ENCODE results near the gene CFAP77. TPM values are rescaled to one million over a fixed set of nuclear protein-coding genes. Genes with fewer than 3 reads are reported as not detected.
A peak's percentile ranks its signal among the peaks of the same experiment; 100 is the strongest.

The CFAP77 gene
- total and polyA plus RNA-seq, 7 experiments from 2014 or later = not detected

DNA sequence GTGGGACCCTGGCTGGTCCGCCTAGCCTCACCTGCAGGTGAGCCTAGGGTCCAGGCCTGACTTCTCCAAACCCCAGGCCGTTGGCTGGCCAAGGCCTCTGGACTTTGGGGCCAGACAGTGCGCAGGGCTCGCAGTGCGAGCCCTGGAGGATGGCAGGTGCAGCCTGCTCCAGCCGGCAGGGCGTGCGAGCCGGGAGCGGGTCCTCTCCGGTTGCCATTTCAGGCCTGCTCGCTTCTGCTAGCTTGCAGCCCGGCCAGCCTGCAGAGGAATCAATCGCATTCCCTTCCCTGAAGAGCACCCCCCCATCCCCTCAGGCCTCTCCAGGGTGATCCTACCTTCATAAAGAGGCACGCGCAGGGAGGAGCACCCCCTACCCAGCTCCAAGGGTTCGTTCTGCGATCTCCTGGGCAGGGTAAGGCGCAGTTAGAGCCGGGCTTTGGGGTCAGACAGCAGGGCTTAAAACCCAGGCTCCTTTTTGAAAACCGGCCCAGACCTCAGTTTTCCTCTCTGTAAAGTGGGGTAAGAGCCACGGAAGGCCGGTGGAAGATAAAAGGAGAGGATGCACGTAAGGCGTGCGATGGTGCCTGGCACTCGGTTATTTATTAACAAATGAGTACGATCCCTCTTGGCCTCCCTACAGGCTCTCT is 178.6 kb downstream of the CFAP77 start:
- Mint-ChIP-seq H3K27ac (peak overlapping the region in 1 of 9 donors; percentile 33), H3K9me3 (peaks cover 0 to 4% (median 0%) of the 10 kb centered on the region in 11 donors), H3K4me1 (peaks cover 0 to 18% (median 12%) of the 10 kb centered on the region in 7 donors), H3K4me3 (no peak overlapping the region), H3K36me3 (peaks cover 0 to 6% (median 3%) of the 10 kb centered on the region in 5 donors), H3K27me3 (peaks cover 50 to 80% (median 70%) of the 10 kb centered on the region in 5 donors)
- Histone ChIP-seq H3K27ac (ENCODE audit: low read depth, low read length) (no peak overlapping the region), H3K4me3 (ENCODE audit: low read length) (no peak overlapping the region), H3K27me3 (ENCODE audit: control insufficient read depth in 2 of 2, insufficient read depth in 2 of 2, low read length in 2 of 2) (peaks cover 20 to 24% of the 10 kb centered on the region in 2 donors), H3K9me3 (ENCODE audit: control insufficient read depth in 2 of 3, low read length in 3 of 3) (no peaks in the 10 kb centered on the region), H3K36me3 (ENCODE audit: control insufficient read depth in 2 of 3, insufficient read depth in 3 of 3, low read length in 3 of 3) (no peaks in the 10 kb centered on the region), H3K4me1 (ENCODE audit: control insufficient read depth in 2 of 2, insufficient read depth in 2 of 2, low read length in 2 of 2) (no peaks in the 10 kb centered on the region)
- ATAC-seq (no peak), DNase-seq (no peak)
- ChIA-PET POLR2A (no interaction called here), CTCF (interaction anchor here (0.6 kb wide), 1 partner anchor 19 kb away, joined by 11 read pairs; no protein-coding TSS in a partner anchor)
- intact Hi-C loops (cut with micrococcal nuclease) = no loop called here

DNA sequence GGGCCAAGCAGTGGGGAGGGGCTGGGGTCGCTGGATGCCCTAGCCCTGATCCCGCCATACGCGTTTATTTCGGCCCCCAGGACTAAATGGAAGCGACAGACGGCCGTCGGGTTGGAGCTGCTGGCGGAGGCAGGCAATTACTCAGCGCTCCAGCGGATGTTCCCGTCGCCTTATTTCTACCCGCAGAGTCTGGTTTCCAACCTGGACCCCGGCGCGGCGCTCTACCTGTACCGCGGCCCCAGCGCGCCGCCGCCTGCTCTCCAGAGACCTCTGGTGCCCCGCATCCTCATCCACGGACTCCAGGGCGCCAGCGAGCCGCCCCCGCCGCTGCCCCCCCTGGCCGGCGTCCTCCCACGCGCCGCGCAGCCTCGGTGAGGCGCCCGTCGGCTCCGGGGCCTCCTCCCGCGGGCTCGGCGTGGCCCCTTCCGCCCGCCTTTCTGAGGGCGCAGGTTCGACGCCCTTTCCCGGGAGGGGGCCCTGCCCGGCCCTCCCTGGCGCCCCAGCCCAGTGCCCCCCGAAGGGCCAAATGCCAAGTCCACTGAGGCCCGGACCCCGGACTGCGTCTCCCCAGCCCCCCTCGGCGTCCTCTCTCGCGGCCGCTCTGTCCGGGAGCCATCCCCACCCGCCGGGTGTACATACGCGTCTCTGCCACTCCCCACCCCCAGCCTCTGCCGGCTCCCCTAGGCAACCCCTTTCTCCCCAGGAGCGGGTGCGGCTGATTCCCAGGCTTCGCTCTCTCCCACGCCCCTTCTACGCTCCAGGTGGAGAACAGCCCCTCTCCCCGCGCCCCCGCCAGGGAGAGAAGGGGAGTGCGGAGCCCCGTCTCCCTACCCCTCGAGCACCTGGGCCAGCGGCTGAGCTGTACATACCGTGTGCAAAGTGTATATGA is 179.4 kb downstream of the CFAP77 start:
- no peak for DNase-seq
- intact Hi-C loops (cut with micrococcal nuclease) = no loop called here
- Histone ChIP-seq H3K9me3 (ENCODE audit: control insufficient read depth in 2 of 3, low read length in 3 of 3) (no peaks in the 10 kb centered on the region), H3K4me3 (ENCODE audit: low read length) (no peak overlapping the region), H3K27me3 (ENCODE audit: control insufficient read depth in 2 of 2, insufficient read depth in 2 of 2, low read length in 2 of 2) (peaks cover 15 to 18% of the 10 kb centered on the region in 2 donors), H3K36me3 (ENCODE audit: control insufficient read depth in 2 of 3, insufficient read depth in 3 of 3, low read length in 3 of 3) (peaks cover 0 to 1% (median 0%) of the 10 kb centered on the region in 3 experiments), H3K27ac (ENCODE audit: low read depth, low read length) (no peak overlapping the region), H3K4me1 (ENCODE audit: control insufficient read depth in 2 of 2, insufficient read depth in 2 of 2, low read length in 2 of 2) (no peaks in the 10 kb centered on the region)
- POLR2A ChIA-PET = no interaction called here
- no peak for ATAC-seq
- Mint-ChIP-seq H3K4me1 (peaks cover 0 to 18% (median 12%) of the 10 kb centered on the region in 7 donors), H3K36me3 (peaks cover 0 to 13% (median 5%) of the 10 kb centered on the region in 5 donors), H3K27ac (peak overlapping the region in 1 of 9 donors; percentile 74), H3K4me3 (no peak overlapping the region), H3K27me3 (peaks cover 46 to 73% (median 64%) of the 10 kb centered on the region in 5 donors), H3K9me3 (no peaks in the 10 kb centered on the region)
- CTCF ChIA-PET = interaction anchor here (0.6 kb wide), 1 partner anchor 20 kb away, joined by 11 read pairs; no protein-coding TSS in a partner anchor

DNA sequence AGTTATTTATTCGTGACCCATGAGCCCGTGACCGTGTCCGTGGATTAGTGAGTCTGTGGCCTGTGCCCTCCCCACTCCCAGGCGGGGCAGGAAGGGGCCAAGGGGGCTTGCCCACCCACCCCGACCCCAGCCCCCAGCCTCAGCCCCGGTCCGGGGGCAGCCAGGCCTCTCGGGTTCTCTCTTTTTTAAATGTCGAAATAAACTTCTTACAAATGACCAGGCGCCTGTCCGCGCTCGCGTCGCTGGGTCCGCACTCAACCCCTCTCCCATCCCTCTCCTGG is 180.0 kb downstream of the CFAP77 start:
- peaks cover 3 to 19% (median 7%) of the 10 kb centered on the region in 5 donors for H3K36me3 Mint-ChIP-seq
- H3K27ac Mint-ChIP-seq = peak overlapping the region in 1 of 9 donors; percentile 68
- no peak overlapping the region for H3K4me3 ChIP-seq (ENCODE audit: low read length)
- peaks cover 0 to 7% (median 0%) of the 10 kb centered on the region in 3 experiments for H3K36me3 ChIP-seq (ENCODE audit: control insufficient read depth in 2 of 3, insufficient read depth in 3 of 3, low read length in 3 of 3)
- ChIA-PET CTCF (no interaction called here), POLR2A (no interaction called here)
- no peaks in the 10 kb centered on the region for H3K4me1 ChIP-seq (ENCODE audit: control insufficient read depth in 2 of 2, insufficient read depth in 2 of 2, low read length in 2 of 2)
- peaks cover 46 to 70% (median 58%) of the 10 kb centered on the region in 5 donors for H3K27me3 Mint-ChIP-seq
- no peak for ATAC-seq
- DNase-seq = no peak
- peaks cover 0 to 18% (median 12%) of the 10 kb centered on the region in 7 donors for H3K4me1 Mint-ChIP-seq
- no peak overlapping the region for H3K4me3 Mint-ChIP-seq
- H3K9me3 ChIP-seq (ENCODE audit: control insufficient read depth in 2 of 3, low read length in 3 of 3) = no peaks in the 10 kb centered on the region
- no peak overlapping the region for H3K27ac ChIP-seq (ENCODE audit: low read depth, low read length)
- H3K9me3 Mint-ChIP-seq = no peaks in the 10 kb centered on the region
- peaks cover 12 to 15% of the 10 kb centered on the region in 2 donors for H3K27me3 ChIP-seq (ENCODE audit: control insufficient read depth in 2 of 2, insufficient read depth in 2 of 2, low read length in 2 of 2)
- intact Hi-C loops (cut with micrococcal nuclease) = no loop called here

DNA sequence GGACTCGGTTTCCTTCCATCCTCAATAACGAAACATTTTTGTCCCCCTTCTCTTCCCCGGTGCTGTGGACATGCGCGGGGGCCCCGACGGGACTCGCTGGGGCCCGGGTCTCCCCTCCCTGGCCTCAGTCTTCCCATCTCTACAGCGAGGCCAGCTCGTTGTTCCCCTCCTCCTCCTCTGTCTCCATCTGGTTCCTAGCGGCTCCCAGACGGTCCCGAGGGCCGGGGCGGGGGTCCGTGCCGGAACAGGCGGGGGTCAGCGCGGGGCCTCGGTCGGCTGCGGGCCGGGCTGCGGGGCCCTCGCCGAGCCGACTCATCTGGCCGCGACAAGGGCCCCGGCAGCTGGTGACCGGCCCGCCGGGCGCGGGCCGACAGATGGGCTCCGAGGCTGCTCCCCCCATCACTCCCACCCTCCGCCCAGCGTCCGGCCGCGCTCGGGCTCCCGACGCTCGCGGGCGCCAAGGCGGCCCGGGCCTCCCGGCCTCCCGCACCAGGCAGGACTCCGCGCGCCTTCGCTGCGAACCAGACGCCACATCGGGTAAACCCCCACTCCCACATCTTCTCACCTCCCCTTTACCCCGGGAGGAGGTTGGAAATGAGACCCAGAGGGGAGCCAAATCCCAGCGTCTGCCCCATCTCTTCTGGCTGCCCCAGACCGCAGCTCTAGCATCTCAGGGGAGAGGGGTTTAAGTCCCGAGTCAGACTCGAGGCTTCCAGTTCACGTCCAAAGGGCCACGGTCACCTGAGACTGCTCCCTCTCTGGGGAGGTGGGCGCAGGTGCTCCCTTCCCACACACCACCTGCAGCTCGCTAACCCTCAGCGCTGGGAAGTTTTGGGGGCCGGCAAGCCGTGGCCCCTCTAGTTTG is 180.5 kb downstream of the CFAP77 start:
- no peaks in the 10 kb centered on the region for H3K4me1 ChIP-seq (ENCODE audit: control insufficient read depth in 2 of 2, insufficient read depth in 2 of 2, low read length in 2 of 2)
- intact Hi-C loops (cut with micrococcal nuclease) = no loop called here
- CTCF ChIA-PET = no interaction called here
- no peaks in the 10 kb centered on the region for H3K9me3 ChIP-seq (ENCODE audit: control insufficient read depth in 2 of 3, low read length in 3 of 3)
- POLR2A ChIA-PET = no interaction called here
- Mint-ChIP-seq H3K36me3 (peaks cover 3 to 25% (median 10%) of the 10 kb centered on the region in 5 donors), H3K27ac (peak overlapping the region in 1 of 9 donors; percentile 68), H3K9me3 (no peaks in the 10 kb centered on the region), H3K27me3 (peaks cover 43 to 68% (median 55%) of the 10 kb centered on the region in 5 donors), H3K4me1 (peaks cover 0 to 18% (median 12%) of the 10 kb centered on the region in 7 donors), H3K4me3 (peak overlapping the region in 1 of 10 donors; percentile 14)
- H3K36me3 ChIP-seq (ENCODE audit: control insufficient read depth in 2 of 3, insufficient read depth in 3 of 3, low read length in 3 of 3) = peaks cover 0 to 12% (median 0%) of the 10 kb centered on the region in 3 experiments
- no peak overlapping the region for H3K27ac ChIP-seq (ENCODE audit: low read depth, low read length)
- ATAC-seq (no peak), DNase-seq (no peak)
- peaks cover 7 to 9% of the 10 kb centered on the region in 2 donors for H3K27me3 ChIP-seq (ENCODE audit: control insufficient read depth in 2 of 2, insufficient read depth in 2 of 2, low read length in 2 of 2)
- no peak overlapping the region for H3K4me3 ChIP-seq (ENCODE audit: low read length)

DNA sequence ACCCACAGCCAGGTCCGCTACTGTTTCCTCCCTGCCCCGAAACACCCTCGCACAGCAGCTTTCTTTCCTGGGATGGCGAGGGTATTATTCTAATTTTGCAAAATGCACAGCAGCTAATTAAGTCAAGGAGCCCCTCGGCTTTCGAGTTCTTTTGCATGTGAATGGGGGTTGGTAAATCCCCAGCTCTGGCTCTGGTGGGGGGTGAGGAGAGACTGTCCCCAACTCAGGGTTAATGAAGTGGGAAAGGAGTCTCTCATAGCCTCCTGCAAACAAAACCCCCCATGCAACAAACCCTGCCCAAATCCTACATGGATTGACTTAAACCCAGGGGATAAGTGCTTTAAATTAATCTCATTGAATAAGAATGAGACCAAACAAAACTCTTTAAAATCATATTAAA is 181.2 kb downstream of the CFAP77 start:
- ATAC-seq (no peak), DNase-seq (no peak)
- Histone ChIP-seq H3K36me3 (ENCODE audit: control insufficient read depth in 2 of 3, insufficient read depth in 3 of 3, low read length in 3 of 3) (peaks cover 0 to 18% (median 0%) of the 10 kb centered on the region in 3 experiments), H3K4me1 (ENCODE audit: control insufficient read depth in 2 of 2, insufficient read depth in 2 of 2, low read length in 2 of 2) (no peaks in the 10 kb centered on the region), H3K4me3 (ENCODE audit: low read length) (no peak overlapping the region), H3K27ac (ENCODE audit: low read depth, low read length) (no peak overlapping the region), H3K27me3 (ENCODE audit: control insufficient read depth in 2 of 2, insufficient read depth in 2 of 2, low read length in 2 of 2) (peaks cover 3 to 4% of the 10 kb centered on the region in 2 donors), H3K9me3 (ENCODE audit: control insufficient read depth in 2 of 3, low read length in 3 of 3) (no peaks in the 10 kb centered on the region)
- POLR2A ChIA-PET = no interaction called here
- intact Hi-C loops (cut with micrococcal nuclease) = no loop called here
- H3K4me1 Mint-ChIP-seq = peaks cover 0 to 18% (median 11%) of the 10 kb centered on the region in 7 donors
- peaks cover 3 to 32% (median 16%) of the 10 kb centered on the region in 5 donors for H3K36me3 Mint-ChIP-seq
- H3K27me3 Mint-ChIP-seq = peaks cover 36 to 68% (median 48%) of the 10 kb centered on the region in 5 donors
- peak overlapping the region in 2 of 10 donors; percentile 14 to 19 for H3K4me3 Mint-ChIP-seq
- CTCF ChIA-PET = no interaction called here
- H3K27ac Mint-ChIP-seq = peak overlapping the region in 1 of 9 donors; percentile 38
- H3K9me3 Mint-ChIP-seq = no peaks in the 10 kb centered on the region

DNA sequence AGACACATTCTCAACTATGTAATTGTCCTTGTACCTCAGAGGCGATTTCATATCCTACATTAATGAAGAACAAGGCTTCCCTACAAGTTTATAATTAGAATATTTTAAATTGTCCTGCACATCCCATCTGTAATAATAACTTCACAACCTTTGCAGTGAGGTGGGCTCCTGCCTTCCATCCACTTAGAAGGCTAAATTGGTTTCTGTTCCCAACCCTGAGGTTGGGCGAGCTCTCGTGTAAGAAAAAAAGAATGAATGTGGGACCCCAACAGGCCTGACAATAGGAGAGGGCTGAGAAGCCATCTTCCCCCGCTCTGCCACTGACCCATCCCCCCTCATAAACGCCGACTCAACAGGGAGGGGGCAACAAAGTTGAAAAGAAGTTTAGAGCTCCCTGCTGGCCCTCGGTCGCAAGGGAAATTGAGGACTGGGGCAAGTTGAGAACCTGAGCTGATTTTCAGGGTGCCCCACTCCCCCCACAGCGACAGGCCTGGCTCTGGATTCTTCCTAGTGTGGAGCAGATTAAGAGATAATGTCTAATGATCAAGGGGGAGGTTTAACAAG is 181.8 kb downstream of the CFAP77 start:
- Mint-ChIP-seq H3K27me3 (peaks cover 32 to 67% (median 48%) of the 10 kb centered on the region in 5 donors), H3K4me1 (peaks cover 0 to 18% (median 10%) of the 10 kb centered on the region in 7 donors), H3K27ac (no peak overlapping the region), H3K4me3 (peak overlapping the region in 1 of 10 donors; percentile 19), H3K36me3 (peaks cover 6 to 38% (median 22%) of the 10 kb centered on the region in 5 donors), H3K9me3 (no peaks in the 10 kb centered on the region)
- intact Hi-C loops (cut with micrococcal nuclease) = no loop called here
- Histone ChIP-seq H3K27me3 (ENCODE audit: control insufficient read depth in 2 of 2, insufficient read depth in 2 of 2, low read length in 2 of 2) (peaks cover 0 to 4% of the 10 kb centered on the region in 2 donors), H3K9me3 (ENCODE audit: control insufficient read depth in 2 of 3, low read length in 3 of 3) (no peaks in the 10 kb centered on the region), H3K4me1 (ENCODE audit: control insufficient read depth in 2 of 2, insufficient read depth in 2 of 2, low read length in 2 of 2) (no peaks in the 10 kb centered on the region), H3K27ac (ENCODE audit: low read depth, low read length) (no peak overlapping the region), H3K4me3 (ENCODE audit: low read length) (no peak overlapping the region), H3K36me3 (ENCODE audit: control insufficient read depth in 2 of 3, insufficient read depth in 3 of 3, low read length in 3 of 3) (peaks cover 0 to 24% (median 0%) of the 10 kb centered on the region in 3 experiments)
- POLR2A ChIA-PET = no interaction called here
- CTCF ChIA-PET = no interaction called here
- ATAC-seq (no peak), DNase-seq (no peak)

Measured in naive thymus-derived CD4-positive, alpha-beta T cell (primary cell).